ENCODE data around the gene AP2A1.

AP2A1 gene

DNA sequence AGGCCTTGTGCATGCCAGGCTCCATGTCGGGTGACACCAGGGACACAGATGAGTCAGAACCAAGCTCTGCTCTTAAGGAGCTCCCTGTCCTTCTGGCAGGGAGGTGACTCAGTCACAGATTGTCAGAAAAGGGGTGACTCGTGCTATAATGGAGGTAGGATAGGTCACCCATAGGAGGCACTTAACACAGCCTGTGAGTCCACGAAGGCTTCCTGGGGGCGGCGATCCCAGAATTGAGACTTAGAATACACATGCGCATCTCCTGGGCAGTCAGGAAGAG is 26.7 kb downstream of the AP2A1 start:
- no peak for DNase-seq (ENCODE audit: low read depth)

DNA sequence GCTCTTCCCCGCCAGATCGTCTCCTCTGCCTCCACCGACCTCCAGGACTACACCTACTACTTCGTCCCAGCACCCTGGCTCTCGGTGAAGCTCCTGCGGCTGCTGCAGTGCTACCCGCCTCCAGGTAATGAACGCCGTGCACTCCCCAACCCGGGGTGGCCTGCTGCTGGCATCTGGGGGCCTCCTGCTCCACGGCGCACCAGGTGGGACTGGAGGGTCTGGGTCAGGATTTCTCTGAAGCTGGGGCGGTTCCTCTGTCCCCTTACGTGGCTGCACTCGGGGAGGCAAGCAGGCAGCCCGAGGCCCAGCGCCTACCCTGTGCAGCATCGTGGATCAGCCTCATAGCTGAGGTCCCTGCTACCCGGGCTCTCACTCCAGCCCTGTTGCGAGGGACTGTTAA is 28.8 kb downstream of the AP2A1 start:
- DNase-seq (ENCODE audit: low read depth): no peak

- DNase-seq (ENCODE audit: low read depth): no peak
These were observed 31.8 kb downstream of the AP2A1 start for GRCh38 chr19:49798574-49798973.

GRCh38 chr19:49799271-49799797 is 32.5 kb downstream of the AP2A1 start:
- no peak for DNase-seq (ENCODE audit: low read depth)

GRCh38 chr19:49799798-49800376 is 33.1 kb downstream of the AP2A1 start:
- DNase-seq (ENCODE audit: low read depth): no peak

DNA sequence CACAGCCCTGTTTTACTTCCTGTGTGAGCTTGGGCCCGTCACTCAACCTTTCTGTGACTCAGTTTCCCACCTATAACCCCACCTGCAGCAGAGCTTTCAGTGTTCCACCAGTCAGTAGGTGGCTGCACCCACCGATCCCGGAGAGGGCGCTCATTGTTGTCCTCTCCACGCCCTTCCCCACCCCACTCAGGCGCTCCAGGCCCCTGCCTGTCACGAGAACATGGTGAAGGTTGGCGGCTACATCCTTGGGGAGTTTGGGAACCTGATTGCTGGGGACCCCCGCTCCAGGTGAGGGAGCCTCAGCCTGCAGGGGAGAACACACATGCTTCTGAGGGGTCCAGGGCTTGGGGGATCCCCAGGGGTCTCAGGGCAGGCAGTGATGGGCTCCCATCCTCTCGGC is 34.0 kb downstream of the AP2A1 start:
- no peak for DNase-seq (ENCODE audit: low read depth)

DNA sequence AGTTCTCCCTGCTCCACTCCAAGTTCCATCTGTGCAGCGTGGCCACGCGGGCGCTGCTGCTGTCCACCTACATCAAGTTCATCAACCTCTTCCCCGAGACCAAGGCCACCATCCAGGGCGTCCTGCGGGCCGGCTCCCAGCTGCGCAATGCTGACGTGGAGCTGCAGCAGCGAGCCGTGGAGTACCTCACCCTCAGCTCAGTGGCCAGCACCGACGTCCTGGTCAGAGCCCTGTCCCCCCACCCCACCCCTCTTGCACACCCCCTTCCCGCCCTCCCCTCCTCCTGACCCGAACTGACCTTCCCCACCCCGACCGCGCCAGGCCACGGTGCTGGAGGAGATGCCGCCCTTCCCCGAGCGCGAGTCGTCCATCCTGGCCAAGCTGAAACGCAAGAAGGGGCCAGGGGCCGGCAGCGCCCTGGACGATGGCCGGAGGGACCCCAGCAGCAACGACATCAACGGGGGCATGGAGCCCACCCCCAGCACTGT is 34.6 kb downstream of the AP2A1 start:
- no peak for DNase-seq (ENCODE audit: low read depth)

DNA sequence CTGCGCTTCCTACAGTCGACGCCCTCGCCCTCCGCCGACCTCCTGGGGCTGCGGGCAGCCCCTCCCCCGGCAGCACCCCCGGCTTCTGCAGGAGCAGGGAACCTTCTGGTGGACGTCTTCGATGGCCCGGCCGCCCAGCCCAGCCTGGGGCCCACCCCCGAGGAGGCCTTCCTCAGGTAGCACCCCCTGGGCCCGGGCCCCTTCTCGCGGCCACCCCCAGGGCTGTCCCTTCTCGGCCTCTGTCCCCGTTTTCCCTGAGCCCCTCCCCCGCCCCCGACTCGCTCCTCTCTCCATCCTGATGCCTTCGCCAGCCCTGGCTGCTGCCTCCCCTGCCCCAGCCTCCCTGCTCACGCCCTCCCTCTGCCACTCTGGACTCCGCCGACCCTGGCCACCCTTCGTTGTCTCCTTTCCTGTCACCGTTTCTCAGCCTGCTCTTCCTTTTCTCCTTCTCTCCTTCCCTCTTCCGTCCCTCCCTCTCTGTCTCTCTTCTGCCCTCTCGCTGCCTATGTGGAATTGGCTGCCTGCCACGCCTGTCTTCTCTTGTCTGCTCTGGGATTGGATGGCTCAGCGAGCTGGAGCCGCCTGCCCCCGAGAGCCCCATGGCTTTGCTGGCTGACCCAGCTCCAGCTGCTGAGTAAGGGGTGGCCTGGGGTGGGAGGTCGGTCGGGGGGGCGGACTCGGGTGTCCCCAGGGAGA is 35.3 kb downstream of the AP2A1 start:
- DNase-seq (ENCODE audit: low read depth): no peak

DNA sequence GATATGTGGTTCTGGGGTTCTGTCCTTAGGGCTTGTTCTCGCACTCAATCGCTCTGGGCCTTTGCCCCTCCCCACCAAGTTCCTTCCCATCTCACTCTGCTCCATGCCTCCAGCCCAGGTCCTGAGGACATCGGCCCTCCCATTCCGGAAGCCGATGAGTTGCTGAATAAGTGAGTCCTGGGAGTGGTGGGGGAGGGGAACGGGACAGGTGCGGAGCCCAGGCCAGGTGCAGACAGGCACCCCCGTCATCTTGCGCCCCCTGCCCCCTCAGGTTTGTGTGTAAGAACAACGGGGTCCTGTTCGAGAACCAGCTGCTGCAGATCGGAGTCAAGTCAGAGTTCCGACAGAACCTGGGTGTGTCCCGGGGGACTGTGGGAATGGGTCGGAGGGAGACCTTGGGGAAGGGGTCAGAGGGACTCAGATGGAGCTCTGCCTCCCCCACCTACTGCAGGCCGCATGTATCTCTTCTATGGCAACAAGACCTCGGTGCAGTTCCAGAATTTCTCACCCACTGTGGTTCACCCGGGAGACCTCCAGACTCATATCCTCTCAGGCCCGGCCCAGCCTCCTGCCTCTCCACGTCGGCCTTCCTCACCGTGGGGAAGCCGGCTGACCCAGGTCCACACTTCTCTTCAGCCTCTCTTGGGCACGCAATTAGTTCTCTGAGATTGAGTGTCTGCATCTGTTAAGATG is 36.2 kb downstream of the AP2A1 start:
- no peak for DNase-seq (ENCODE audit: low read depth)

GRCh38 chr19:49803529-49803856 is 36.7 kb downstream of the AP2A1 start:
- no peak for DNase-seq (ENCODE audit: low read depth)

- no peak for DNase-seq (ENCODE audit: low read depth)
These were observed 39.2 kb downstream of the AP2A1 start for GRCh38 chr19:49805822-49806619.

- DNase-seq (ENCODE audit: low read depth): no peak
These were observed 39.8 kb downstream of the AP2A1 start for GRCh38 chr19:49806620-49806959.

DNA sequence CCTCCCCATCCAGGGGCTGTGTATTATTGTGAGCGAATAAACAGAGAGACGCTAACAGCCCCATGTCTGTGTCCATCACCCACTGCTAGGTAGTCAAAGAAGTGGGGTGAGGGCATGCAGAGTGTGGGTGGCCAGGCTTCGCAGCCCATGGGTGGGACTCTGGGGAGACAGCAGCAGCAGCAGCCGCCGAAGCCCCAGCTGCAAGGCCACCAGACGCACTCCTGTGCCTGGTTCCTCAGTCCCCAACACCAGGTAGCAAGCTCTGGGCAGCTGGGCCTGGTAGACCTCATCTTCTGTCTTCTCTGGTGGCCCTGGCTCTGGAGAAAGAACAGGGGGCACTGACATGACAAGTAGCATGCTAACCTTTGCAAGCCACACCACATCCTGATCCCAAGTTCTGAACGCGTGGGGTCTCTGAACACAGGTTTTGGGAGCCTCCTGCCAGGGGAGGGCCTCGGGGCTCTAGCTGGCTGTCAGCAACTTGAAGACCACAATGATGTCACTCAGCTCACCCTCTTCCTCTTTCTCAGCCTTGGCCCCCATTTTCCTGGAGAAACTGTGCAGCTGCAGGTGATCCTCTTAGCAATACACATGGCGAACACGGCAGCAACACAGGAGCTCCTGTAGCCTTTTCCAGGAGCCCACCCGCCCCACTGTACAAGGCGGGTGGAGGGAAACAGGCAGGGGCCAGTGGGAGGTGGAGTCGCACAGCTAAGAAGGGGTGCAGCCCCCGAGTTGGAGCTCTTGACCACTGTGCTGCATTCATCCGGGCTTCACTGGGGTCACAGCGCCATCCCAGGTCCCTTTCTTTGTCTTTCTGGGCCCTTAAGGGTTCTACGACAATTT is 40.5 kb downstream of the AP2A1 start:
- no peak for DNase-seq (ENCODE audit: low read depth)

GRCh38 chr19:49807904-49808675 is 41.3 kb downstream of the AP2A1 start:
- DNase-seq (ENCODE audit: low read depth): no peak

DNA sequence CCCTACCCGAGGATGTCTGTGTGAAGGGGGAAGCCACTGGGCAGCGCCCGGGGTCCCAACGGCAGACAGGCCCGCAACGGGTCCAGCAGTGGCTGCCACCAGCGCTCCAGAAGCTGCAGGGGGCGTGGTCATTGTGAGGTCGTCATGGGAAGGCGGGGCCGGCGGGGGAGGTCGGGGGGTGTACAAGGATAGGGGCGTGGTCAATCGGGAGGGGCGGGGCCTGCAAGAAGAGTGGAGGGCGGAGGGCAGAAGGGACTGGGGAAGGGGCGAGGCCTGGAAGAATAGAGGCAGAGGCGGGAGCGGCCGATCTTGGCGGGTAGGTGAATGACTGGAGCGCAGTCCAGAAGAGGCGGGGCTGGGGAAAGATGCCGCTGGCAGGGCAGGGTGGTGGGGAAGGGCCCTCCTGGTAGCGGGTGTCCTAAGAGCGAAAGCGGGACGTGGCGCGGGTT is 41.9 kb downstream of the AP2A1 start:
- peak; percentile 69 for DNase-seq (ENCODE audit: low read depth)

DNA sequence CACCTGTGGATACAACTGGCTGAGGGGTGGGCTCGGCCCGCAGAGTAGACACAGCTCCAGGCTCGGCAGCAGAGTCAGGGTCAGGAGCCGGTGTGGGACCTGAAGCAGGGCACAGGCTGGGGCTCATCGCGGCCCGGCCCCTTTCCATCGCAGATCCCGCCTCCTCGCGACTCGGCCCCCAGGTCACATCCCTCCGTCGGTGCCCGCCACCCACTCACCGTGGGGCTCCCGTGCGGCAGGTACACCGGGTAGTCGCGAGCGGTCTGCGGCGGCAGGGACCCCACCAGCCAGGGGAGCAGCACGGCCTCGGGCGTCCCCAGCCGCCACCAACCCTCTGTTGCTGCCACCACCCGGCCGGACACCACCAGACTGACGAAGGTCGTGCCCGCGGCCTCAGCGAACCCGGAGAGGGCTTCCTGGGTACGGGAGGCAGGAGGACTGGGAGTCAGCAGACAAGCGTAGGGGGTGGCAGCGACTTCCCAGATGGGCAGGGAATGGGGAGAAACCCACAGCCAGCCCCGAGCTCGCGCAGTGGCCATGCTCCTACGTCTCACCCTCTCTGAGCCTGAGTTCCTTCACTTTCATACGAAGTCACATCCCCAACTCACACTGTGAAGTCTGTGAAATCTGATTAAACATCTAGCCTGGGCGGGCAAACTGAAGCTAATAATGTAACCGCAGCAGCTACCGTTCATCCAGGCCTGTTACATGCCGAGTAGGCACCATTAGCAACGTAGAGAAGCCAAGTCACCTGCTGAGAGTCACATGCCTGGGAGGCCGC is 42.5 kb downstream of the AP2A1 start:
- peak; percentile 19 for DNase-seq (ENCODE audit: low read depth)

GRCh38 chr19:49809941-49810389 is 43.2 kb downstream of the AP2A1 start:
- no peak for DNase-seq (ENCODE audit: low read depth)

DNA sequence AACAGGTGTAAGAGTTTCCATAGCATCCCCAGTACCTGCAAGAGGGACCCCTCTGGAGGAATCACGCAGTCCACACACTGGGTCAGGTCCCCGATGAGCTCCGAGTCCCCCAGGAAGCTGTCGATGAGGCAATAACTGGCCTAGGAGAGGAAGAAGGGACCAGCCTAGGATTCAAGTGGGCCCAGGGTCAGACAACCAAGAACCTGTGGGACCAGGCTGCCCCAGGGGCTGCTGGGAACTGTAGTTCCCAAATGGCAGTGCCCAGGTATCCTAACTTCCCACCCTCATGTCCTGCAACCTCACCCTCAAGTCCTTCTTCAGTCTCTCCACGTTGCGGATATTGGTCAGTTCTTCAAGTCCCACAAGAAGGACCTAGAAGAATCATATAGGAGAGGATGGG is 44.5 kb downstream of the AP2A1 start:
- no peak for DNase-seq (ENCODE audit: low read depth)

- no peak for DNase-seq (ENCODE audit: low read depth)
These were observed 45.7 kb downstream of the AP2A1 start for GRCh38 chr19:49812452-49812996.

Measured in stimulated activated CD8-positive, alpha-beta memory T cell treated with anti-CD3 and anti-CD28 coated beads, Interleukin-4, amount 100 ng/mL, for 24 hours (primary cell).